IPS DF 6.9 (cell line): ENCODE data around the gene TRERF1.

Experiments
- DNase-seq: peaks from one replicate; pipeline ENCODE4 v3.0.0-alpha.2; 2013; ENCODE audit warnings: low read depth, low spot score
- H3K27ac ChIP-seq: one replicate; pipeline ENCODE4 v1.5.1; 2013; ENCODE audit warnings: low read length, control low read depth
- H3K27me3 ChIP-seq: 2 replicates; pipeline ENCODE4 v1.6.1; 2013; ENCODE audit warnings: mild to moderate bottlenecking, low read length; ENCODE audit not compliant: control insufficient read depth, insufficient read depth
- H3K36me3 ChIP-seq: 2 replicates; pipeline ENCODE4 v1.6.1; 2013; ENCODE audit warnings: low read length; ENCODE audit not compliant: control insufficient read depth, insufficient read depth
- H3K4me1 ChIP-seq: 2 replicates; pipeline ENCODE4 v1.6.1; 2013; ENCODE audit warnings: low read length; ENCODE audit not compliant: control insufficient read depth, insufficient read depth
- H3K4me3 ChIP-seq: 2 replicates; pipeline ENCODE4 v1.5.1; 2013; ENCODE audit warnings: mild to moderate bottlenecking, low read length
- H3K9me3 ChIP-seq: 2 replicates; pipeline ENCODE4 v1.6.1; 2013; ENCODE audit warnings: low read length, inconsistent platforms; ENCODE audit not compliant: control insufficient read depth, insufficient read depth
- WGBS: extraction: QIAGEN DNeasy Blood & Tissue Kit; methylation state at CpG from one replicate; pipeline ENCODE4 v1.1.7; 2013; ENCODE audit warnings: mixed read lengths, missing lambda C conversion rate; ENCODE audit not compliant: insufficient read length, insufficient coverage; 5-methylcytosine and 5-hydroxymethylcytosine counted together

TRERF1 gene

GRCh38 chr6:42407379-42407778, 44.3 kb downstream of the TRERF1 start:
- no peaks in the 10 kb centered on the region for H3K27me3 ChIP-seq
- WGBS = 100% methylated on average over 2 of the region's 8 CpGs
- DNase-seq = no peak
- no peaks in the 10 kb centered on the region for H3K9me3 ChIP-seq
- no peaks in the 10 kb centered on the region for H3K36me3 ChIP-seq
- peaks cover 11% of the 10 kb centered on the region; the same call in 1 of the 2 replicates for H3K4me1 ChIP-seq
- no peak overlapping the region for H3K27ac ChIP-seq
- H3K4me3 ChIP-seq = no peak overlapping the region

GRCh38 chr6:42406306-42407280, 45.1 kb downstream of the TRERF1 start:
- no CpG with 5 or more reads among the region's 6 CpGs for WGBS
- Histone ChIP-seq H3K4me1 (peaks cover 11% of the 10 kb centered on the region; the same call in 1 of the 2 replicates), H3K27ac (no peak overlapping the region), H3K27me3 (no peaks in the 10 kb centered on the region), H3K4me3 (no peak overlapping the region), H3K36me3 (no peaks in the 10 kb centered on the region), H3K9me3 (no peaks in the 10 kb centered on the region)
- DNase-seq = no peak

- WGBS = no CpG with 5 or more reads among the region's 2 CpGs
- Histone ChIP-seq H3K4me3 (no peak overlapping the region), H3K9me3 (no peaks in the 10 kb centered on the region), H3K36me3 (no peaks in the 10 kb centered on the region), H3K27me3 (no peaks in the 10 kb centered on the region), H3K27ac (no peak overlapping the region), H3K4me1 (peaks cover 11% of the 10 kb centered on the region; the same call in 1 of the 2 replicates)
- no peak for DNase-seq
Observed at GRCh38 chr6:42405021-42405420, 46.7 kb downstream of the TRERF1 start.

- peaks cover 11% of the 10 kb centered on the region; the same call in 1 of the 2 replicates for H3K4me1 ChIP-seq
- H3K9me3 ChIP-seq = no peaks in the 10 kb centered on the region
- H3K36me3 ChIP-seq = no peaks in the 10 kb centered on the region
- H3K27me3 ChIP-seq = no peaks in the 10 kb centered on the region
- H3K27ac ChIP-seq = no peak overlapping the region
- DNase-seq = no peak
- no peak overlapping the region for H3K4me3 ChIP-seq
- WGBS = no CpG with 5 or more reads among the region's 5 CpGs
Observed at GRCh38 chr6:42404484-42404883, 47.2 kb downstream of the TRERF1 start.

GRCh38 chr6:42403831-42404230, 47.9 kb downstream of the TRERF1 start:
- DNase-seq = no peak
- no peaks in the 10 kb centered on the region for H3K9me3 ChIP-seq
- H3K27ac ChIP-seq = no peak overlapping the region
- H3K36me3 ChIP-seq = no peaks in the 10 kb centered on the region
- no peak overlapping the region for H3K4me3 ChIP-seq
- no peaks in the 10 kb centered on the region for H3K27me3 ChIP-seq
- WGBS = no CpG with 5 or more reads among the region's 5 CpGs
- peaks cover 11% of the 10 kb centered on the region; the same call in 1 of the 2 replicates for H3K4me1 ChIP-seq

GRCh38 chr6:42403421-42403820, 48.3 kb downstream of the TRERF1 start:
- Histone ChIP-seq H3K27ac (no peak overlapping the region), H3K36me3 (no peaks in the 10 kb centered on the region), H3K4me3 (no peak overlapping the region), H3K9me3 (no peaks in the 10 kb centered on the region), H3K27me3 (no peaks in the 10 kb centered on the region), H3K4me1 (peaks cover 11% of the 10 kb centered on the region; the same call in 1 of the 2 replicates)
- no CpG with 5 or more reads among the region's 7 CpGs for WGBS
- DNase-seq = no peak

- WGBS = no CpG with 5 or more reads among the region's 5 CpGs
- Histone ChIP-seq H3K27me3 (no peaks in the 10 kb centered on the region), H3K36me3 (no peaks in the 10 kb centered on the region), H3K27ac (no peak overlapping the region), H3K4me3 (no peak overlapping the region), H3K4me1 (peaks cover 11% of the 10 kb centered on the region; the same call in 1 of the 2 replicates), H3K9me3 (no peaks in the 10 kb centered on the region)
- DNase-seq = no peak
Observed at GRCh38 chr6:42402184-42402583, 49.5 kb downstream of the TRERF1 start.

- no CpG with 5 or more reads among the region's 3 CpGs for WGBS
- no peak overlapping the region for H3K27ac ChIP-seq
Observed at GRCh38 chr6:42401613-42401951, 50.1 kb downstream of the TRERF1 start.

GRCh38 chr6:42400886-42401612, 50.7 kb downstream of the TRERF1 start:
- WGBS = no CpG with 5 or more reads among the region's 8 CpGs
- Histone ChIP-seq H3K4me1 (peaks cover 11% of the 10 kb centered on the region; the same call in 1 of the 2 replicates), H3K27me3 (no peaks in the 10 kb centered on the region), H3K36me3 (no peaks in the 10 kb centered on the region), H3K4me3 (no peak overlapping the region), H3K27ac (no peak overlapping the region), H3K9me3 (no peaks in the 10 kb centered on the region)
- DNase-seq = no peak

More at GRCh38 chr6:42401613-42401951, 50.1 kb downstream of the TRERF1 start:
- no peak for DNase-seq
- H3K4me1 ChIP-seq = peaks cover 11% of the 10 kb centered on the region; the same call in 1 of the 2 replicates
- no peaks in the 10 kb centered on the region for H3K27me3 ChIP-seq
- no peaks in the 10 kb centered on the region for H3K9me3 ChIP-seq
- no peaks in the 10 kb centered on the region for H3K36me3 ChIP-seq
- no peak overlapping the region for H3K4me3 ChIP-seq

- no peaks in the 10 kb centered on the region for H3K27me3 ChIP-seq
- H3K4me1 ChIP-seq = peaks cover 13% of the 10 kb centered on the region; the same call in 1 of the 2 replicates
- no peak for DNase-seq
- H3K36me3 ChIP-seq = no peaks in the 10 kb centered on the region
- no peak overlapping the region for H3K4me3 ChIP-seq
- WGBS = no CpG with 5 or more reads among the region's 8 CpGs
- no peak overlapping the region for H3K27ac ChIP-seq
- no peaks in the 10 kb centered on the region for H3K9me3 ChIP-seq
Observed at GRCh38 chr6:42400061-42400760, 51.5 kb downstream of the TRERF1 start.
